Measurements from ENCODE around the gene TTLL5. TPM values are rescaled to one million over a fixed set of nuclear protein-coding genes. Genes with fewer than 3 reads are reported as not detected.

The TTLL5 gene
- total and polyA plus RNA-seq, 2 of the 4 experiments (the other 2 are of a cell fraction) = 11.9 to 16.7 TPM

DNA sequence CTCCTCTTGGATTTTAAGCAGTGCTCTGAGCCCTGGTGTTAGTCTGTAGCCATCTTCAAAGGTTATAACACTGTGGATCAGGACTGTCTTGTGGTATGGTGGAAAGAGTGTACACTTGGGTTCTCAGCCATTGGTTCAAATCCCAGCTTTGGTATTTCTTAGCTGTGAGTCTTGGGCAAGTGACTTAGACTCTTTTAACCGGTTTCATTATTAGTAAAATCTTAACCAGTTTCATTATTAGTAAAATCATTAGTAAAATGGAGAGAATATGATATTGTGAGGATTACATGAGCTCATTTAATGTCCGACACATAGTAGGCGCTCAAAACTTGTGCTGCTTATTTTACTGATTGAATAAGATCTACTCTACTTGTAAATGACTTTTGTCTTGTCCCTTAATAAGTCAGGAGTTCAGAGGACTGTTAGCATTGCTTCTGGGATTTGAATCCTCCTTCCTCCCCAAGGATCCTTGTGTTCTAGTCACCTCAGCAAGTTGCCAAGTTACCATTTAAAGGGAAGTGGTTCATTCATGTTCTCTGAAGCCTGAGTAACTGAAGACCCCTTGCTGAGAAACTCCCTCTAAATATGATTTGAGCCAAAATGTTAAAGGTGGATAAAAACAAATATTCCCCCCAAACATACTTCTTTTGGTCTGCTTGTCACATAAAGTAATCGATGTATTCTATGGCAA lies 12.4 kb downstream of the TTLL5 start:
- in situ Hi-C loops (cut with MboI; ENCODE audit: low sequenced_read_pairs) = no loop called here
- no peak overlapping the region for H4K5ac ChIP-seq (ENCODE audit: low read depth, low read length)
- no peak overlapping the region for H2BK5ac ChIP-seq (ENCODE audit: low read depth, low read length, poor library complexity, severe bottlenecking)
- no peak overlapping the region for H3K4me2 ChIP-seq (ENCODE audit: low read depth, low read length)
- H3K27me3 ChIP-seq (ENCODE audit: control insufficient read depth, insufficient read depth, low read length) = no peaks in the 10 kb centered on the region
- BruUV-seq (replicated peaks) = no TSS peak
- no peak overlapping the region for H4K8ac ChIP-seq (ENCODE audit: low read depth in 2 of 2, low read length in 2 of 2)
- CTCF ChIA-PET = interaction anchor here (0.7 kb wide), 1 partner anchor 96 kb away, joined by 3 read pairs; no protein-coding TSS in a partner anchor
- no peaks in the 10 kb centered on the region for H3K9me3 ChIP-seq (ENCODE audit: control insufficient read depth, insufficient read depth, low read length)
- no peak overlapping the region for H2BK15ac ChIP-seq (ENCODE audit: low read depth, low read length)
- H4K20me1 ChIP-seq (ENCODE audit: insufficient read depth, low read length) = no peaks in the 10 kb centered on the region
- peaks cover 8% of the 10 kb centered on the region for H3K36me3 ChIP-seq (ENCODE audit: control insufficient read depth, insufficient read depth, low read length)
- H3K4ac ChIP-seq (ENCODE audit: low read depth, low read length) = no peak overlapping the region
- POLR2A ChIA-PET (ENCODE audit: unreplicated experiment) = no interaction called here
- H3K56ac ChIP-seq (ENCODE audit: extremely low read depth, insufficient read depth, low read length) = no peak overlapping the region; the same call in 1 of the 2 replicates
- intact Hi-C loops (cut with micrococcal nuclease) = no loop called here
- DNase-seq (no peak), ATAC-seq (ENCODE audit: low read depth) (no peak)
- dilution Hi-C loops (cut with HindIII; ENCODE audit: low sequenced_read_pairs, unreplicated experiment) = no loop called here
- H2AFZ ChIP-seq (replicated peaks; ENCODE audit: low read length, poor library complexity) = no peak overlapping the region
- H3K9ac ChIP-seq (ENCODE audit: low read depth, low read length) = no peak overlapping the region
- no CpG with 5 or more reads among the region's 4 CpGs for WGBS, 2 experiments (ENCODE audit: extremely low coverage in 2 of 2, insufficient read length in 1 of 2)
- H3K14ac ChIP-seq (replicated peaks; ENCODE audit: low read depth, low read length) = no peak overlapping the region
- no peak overlapping the region for H2BK120ac ChIP-seq (ENCODE audit: low read depth, low read length)
- TF ChIP-seq CTCF (conservative IDR thresholded peaks at IDR 0.05; ENCODE audit: low read depth, low read length) (no peak), MAFK (IDR thresholded peaks at IDR 0.05; ENCODE audit: low read depth, low read length) (no peak), POLR2A (IDR thresholded peaks at IDR 0.05; ENCODE audit: low read depth, low read length) (no peak), SMC3 (IDR thresholded peaks at IDR 0.05; ENCODE audit: low read depth, low read length) (no peak), RAD21 (IDR thresholded peaks at IDR 0.05; ENCODE audit: low read length) (no peak), MAZ (IDR thresholded peaks at IDR 0.05; ENCODE audit: borderline replicate concordance, low read depth, low read length) (no peak), MXI1 (IDR thresholded peaks at IDR 0.05; ENCODE audit: borderline replicate concordance, low read depth, low read length) (no peak), CEBPB (IDR thresholded peaks at IDR 0.05; ENCODE audit: low read depth, low read length) (no peak), RFX5 (IDR thresholded peaks at IDR 0.05; ENCODE audit: low read depth, low read length) (no peak), FOS (IDR thresholded peaks at IDR 0.05; ENCODE audit: low read depth, low read length) (no peak)
- no peak overlapping the region for H3K23ac ChIP-seq (ENCODE audit: low read depth, low read length)
- no peaks in the 10 kb centered on the region for H3K9me1 ChIP-seq (ENCODE audit: insufficient read depth, low read length)
- no peaks in the 10 kb centered on the region for H3K4me1 ChIP-seq (ENCODE audit: control insufficient read depth, insufficient read depth, low read length)
- no peak overlapping the region for H2AK5ac ChIP-seq (ENCODE audit: low read depth, low read length)
- H2AK9ac ChIP-seq (replicated peaks; ENCODE audit: low read depth, low read length, poor library complexity) = no peak overlapping the region
- H3K79me1 ChIP-seq (ENCODE audit: low read depth in 1 of 2, low read length in 2 of 2) = peaks cover 3 to 11% of the 10 kb centered on the region in 2 experiments; a peak in 3 of 4 replicates
- no peak overlapping the region for H3K27ac ChIP-seq (ENCODE audit: insufficient read depth, low read length)
- H3K4me3 ChIP-seq (ENCODE audit: insufficient read depth, low read depth, low read length) = no peak overlapping the region
- no peak overlapping the region for H2BK20ac ChIP-seq (ENCODE audit: low read depth, low read length)
- no peak overlapping the region for H4K91ac ChIP-seq (ENCODE audit: insufficient read depth, low read depth, low read length)
- no peak overlapping the region for H3K18ac ChIP-seq (ENCODE audit: low read depth, low read length)
